ENCODE measurements around the gene ERAP2. TPM values are rescaled to one million over a fixed set of nuclear protein-coding genes. Genes with fewer than 3 reads are reported as not detected.

Gene ERAP2
- total RNA-seq (ENCODE audit: unreplicated experiment) = not detected
- long read RNA-seq = 0 reads

DNA sequence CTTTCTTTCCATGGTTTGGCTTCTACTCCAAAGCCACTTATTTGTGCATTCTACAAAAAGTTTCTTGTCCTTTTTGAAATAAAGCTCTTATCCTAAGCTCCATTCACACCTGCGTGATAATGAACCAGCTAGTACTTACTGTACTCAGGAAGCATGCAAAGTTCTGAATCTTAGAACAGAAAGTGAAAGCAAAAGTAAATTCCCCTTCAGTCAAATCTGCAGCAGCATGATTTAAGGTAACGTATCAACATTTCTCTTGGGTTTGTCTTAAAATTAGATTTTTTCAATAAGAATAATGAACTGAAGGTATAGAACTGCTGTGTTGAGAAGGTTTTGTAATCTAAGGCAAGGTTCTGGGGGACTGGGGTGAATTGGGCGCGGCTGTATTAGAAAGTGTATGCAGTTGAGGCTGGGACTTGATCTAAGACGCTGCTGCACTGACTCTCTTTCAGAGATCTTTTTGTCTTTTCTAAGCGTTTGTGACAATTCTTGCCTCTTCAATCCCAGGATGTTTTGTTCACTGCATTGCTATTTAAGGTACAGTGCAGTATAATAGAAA, at the start of gene ERAP2:
Gene ERAP2, plus strand, starts transcription at position 209 of the 559 bp plus-strand sequence. CDS start 3,186 bp downstream, outside the sequence.
- Mint-ChIP-seq H3K4me3 (ENCODE audit: unreplicated experiment) (no peak within 1 kb of the TSS), H3K4me1 (ENCODE audit: low read depth, unreplicated experiment) (peaks cover 2% of the 10 kb centered on the region), H3K9me3 (ENCODE audit: unreplicated experiment) (peaks cover 2% of the 10 kb centered on the region), H3K36me3 (ENCODE audit: unreplicated experiment) (no peaks in the 10 kb centered on the region), H3K27me3 (ENCODE audit: unreplicated experiment) (no peaks in the 10 kb centered on the region), H3K27ac (ENCODE audit: unreplicated experiment) (no peak within 1 kb of the TSS)
- DNase-seq = no peak
- no peak for TF ChIP-seq CTCF (IDR thresholded peaks at IDR 0.05; ENCODE audit: partially characterized antibody, unreplicated experiment)

DNA sequence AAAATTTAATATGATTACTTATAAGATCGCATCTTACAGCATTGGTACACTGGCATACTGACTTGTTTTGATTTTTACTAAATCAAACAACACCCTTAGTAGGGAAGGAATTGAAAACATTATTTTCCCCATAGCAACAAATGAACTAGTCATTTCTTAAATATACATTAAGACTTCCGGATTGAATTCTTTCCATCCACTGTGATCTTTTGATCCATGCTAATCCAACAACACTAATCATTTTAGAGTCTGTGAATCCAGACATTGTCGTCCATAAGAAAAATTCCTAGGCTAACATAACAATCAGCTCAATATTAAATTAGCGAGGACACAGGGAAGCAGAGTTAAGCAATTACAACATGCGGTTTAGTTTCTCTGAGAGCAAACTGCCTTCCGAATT, 47.0 kb upstream of the ERAP2 start:
- no peaks in the 10 kb centered on the region for H3K27me3 Mint-ChIP-seq (ENCODE audit: unreplicated experiment)
- DNase-seq = no peak
- no peak for TF ChIP-seq CTCF (IDR thresholded peaks at IDR 0.05; ENCODE audit: partially characterized antibody, unreplicated experiment)
- H3K9me3 Mint-ChIP-seq (ENCODE audit: unreplicated experiment) = no peaks in the 10 kb centered on the region
- H3K36me3 Mint-ChIP-seq (ENCODE audit: unreplicated experiment) = no peaks in the 10 kb centered on the region
- no peaks in the 10 kb centered on the region for H3K4me1 Mint-ChIP-seq (ENCODE audit: low read depth, unreplicated experiment)
- no peak overlapping the region for H3K4me3 Mint-ChIP-seq (ENCODE audit: unreplicated experiment)
- H3K27ac Mint-ChIP-seq (ENCODE audit: unreplicated experiment) = no peak overlapping the region

- Mint-ChIP-seq H3K4me1 (ENCODE audit: low read depth, unreplicated experiment) (peaks cover under 1% of the 10 kb centered on the region), H3K36me3 (ENCODE audit: unreplicated experiment) (no peaks in the 10 kb centered on the region), H3K4me3 (ENCODE audit: unreplicated experiment) (no peak overlapping the region), H3K9me3 (ENCODE audit: unreplicated experiment) (no peaks in the 10 kb centered on the region), H3K27me3 (ENCODE audit: unreplicated experiment) (no peaks in the 10 kb centered on the region), H3K27ac (ENCODE audit: unreplicated experiment) (no peak overlapping the region)
- no peak for DNase-seq
- TF ChIP-seq CTCF (IDR thresholded peaks at IDR 0.05; ENCODE audit: partially characterized antibody, unreplicated experiment) = no peak
Observed at GRCh38 chr5:96834016-96834415, 42.3 kb upstream of the ERAP2 start.

GRCh38 chr5:96835791-96836191, 40.5 kb upstream of the ERAP2 start:
- Mint-ChIP-seq H3K9me3 (ENCODE audit: unreplicated experiment) (no peaks in the 10 kb centered on the region), H3K4me3 (ENCODE audit: unreplicated experiment) (no peak overlapping the region), H3K27me3 (ENCODE audit: unreplicated experiment) (no peaks in the 10 kb centered on the region), H3K4me1 (ENCODE audit: low read depth, unreplicated experiment) (peaks cover 6% of the 10 kb centered on the region), H3K27ac (ENCODE audit: unreplicated experiment) (no peak overlapping the region), H3K36me3 (ENCODE audit: unreplicated experiment) (no peaks in the 10 kb centered on the region)
- no peak for DNase-seq
- no peak for TF ChIP-seq CTCF (IDR thresholded peaks at IDR 0.05; ENCODE audit: partially characterized antibody, unreplicated experiment)

DNA sequence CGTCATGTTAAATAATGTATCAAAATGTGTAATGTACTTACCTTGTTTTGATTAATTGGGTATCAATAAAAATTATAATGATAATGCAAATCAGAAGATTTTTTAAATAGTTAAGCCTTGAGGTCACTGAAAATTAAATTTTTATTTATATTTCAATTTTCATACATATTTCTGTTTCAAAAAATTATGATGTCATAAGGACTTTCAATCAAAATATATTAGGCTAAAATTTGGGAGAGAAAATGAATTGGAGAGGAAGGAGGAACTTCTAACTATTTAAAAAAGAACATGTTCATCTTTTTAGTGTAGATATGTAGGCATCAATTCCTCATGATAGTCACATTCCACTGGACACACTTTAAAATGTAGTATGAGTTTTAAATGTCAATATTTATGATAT, 39.5 kb upstream of the ERAP2 start:
- no peak for DNase-seq
- Mint-ChIP-seq H3K27me3 (ENCODE audit: unreplicated experiment) (no peaks in the 10 kb centered on the region), H3K4me3 (ENCODE audit: unreplicated experiment) (no peak overlapping the region), H3K4me1 (ENCODE audit: low read depth, unreplicated experiment) (peaks cover 6% of the 10 kb centered on the region), H3K36me3 (ENCODE audit: unreplicated experiment) (no peaks in the 10 kb centered on the region), H3K9me3 (ENCODE audit: unreplicated experiment) (no peaks in the 10 kb centered on the region), H3K27ac (ENCODE audit: unreplicated experiment) (no peak overlapping the region)
- no peak for TF ChIP-seq CTCF (IDR thresholded peaks at IDR 0.05; ENCODE audit: partially characterized antibody, unreplicated experiment)

Measured in glutamatergic neuron (in vitro differentiated cells).